H1 (cell line): ENCODE results near the gene CUBN. TPM values are rescaled to one million over a fixed set of nuclear protein-coding genes. Genes with fewer than 3 reads are reported as not detected.

ENCODE experiments used
- CHD2 ChIP-seq: IDR thresholded peaks from 2 replicates; pipeline ENCODE4 v1.6.1; 2012; ENCODE audit warnings: low read length, improper control_type of control experiment
- CTCF ChIP-seq, 3 experiments: IDR thresholded peaks; 1 replicate in 2 of 3; 2 replicates in 1 of 3; pipeline versions ENCODE4 v1.5.1 to v1.6.1; 2011; ENCODE audit warnings: low read length in 3 of 3, mild to moderate bottlenecking in 3 of 3, inconsistent platforms in 2 of 3, low read depth in 1 of 3, moderate library complexity in 1 of 3; ENCODE audit not compliant: insufficient read depth in 1 of 3; ENCODE audit errors: control extremely low read depth in 1 of 3
- HDAC6 ChIP-seq: IDR thresholded peaks from one replicate; pipeline ENCODE4 v1.7.1; 2012; ENCODE audit warnings: low read depth, mild to moderate bottlenecking, inconsistent platforms, low read length, moderate library complexity
- RBBP5 ChIP-seq: IDR thresholded peaks from 2 replicates; pipeline ENCODE4 v1.7.1; 2012; ENCODE audit warnings: low read depth, mild to moderate bottlenecking, inconsistent platforms, low read length, moderate library complexity, borderline replicate concordance
- SRF ChIP-seq: IDR thresholded peaks from 2 replicates; pipeline ENCODE4 v1.6.1; 2011; ENCODE audit warnings: mild to moderate bottlenecking, low read depth, low read length, moderate library complexity
- polyA plus RNA-seq, 7 experiments: library from polyadenylated mRNA; depleted of rRNA in 3 of 7; stranded (reverse) in 5 of 7; unstranded in 2 of 7; fragments of >200 nt in 5 of 7; fragments of 200-250 nt in 2 of 7; gene quantifications; 1 replicate in 5 of 7; 2 replicates in 1 of 7; 4 replicates in 1 of 7; pipeline versions ENCODE4 v1.2.1 to v1.2.3, GENCODE V29; 2011 to 2013; ENCODE audit warnings: missing spikeins in 2 of 7, mixed read lengths in 2 of 7
- total RNA-seq: library from RNA; stranded (reverse); fragmentation: NEBNext Ultra II Directional; extraction: Animal tissue kit (Norgen Biotek cat#: 25700); gene quantifications from 2 replicates; pipeline ENCODE4 v1.2.1, GENCODE V29; 2021

Gene CUBN
- total and polyA plus RNA-seq, 2 of the 8 experiments (the other 6 are each of a cell fraction or from before 2014, with no cell fraction given) = 0.04 to 0.08 TPM

DNA sequence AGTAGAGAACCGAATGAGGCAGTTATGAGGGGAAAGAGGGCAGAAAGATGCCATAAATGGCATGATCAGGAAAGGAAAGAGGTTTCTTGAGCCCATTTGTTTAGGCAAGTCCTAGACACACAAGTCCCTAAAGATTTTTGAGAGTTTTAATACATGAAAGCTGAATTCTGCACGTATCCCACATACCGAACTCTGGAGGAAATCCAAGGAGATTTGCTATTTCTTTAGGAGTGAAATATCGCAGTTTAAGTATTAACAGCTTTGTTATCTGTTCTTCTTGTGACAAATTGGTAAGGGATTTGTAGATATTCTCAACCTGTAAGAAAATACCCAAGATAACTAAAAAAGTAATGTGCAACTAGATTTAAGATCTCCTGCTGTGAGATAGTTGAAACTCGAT is 23.7 kb upstream of the CUBN start (continued):
- TF ChIP-seq SRF (no peak), CHD2 (no peak), HDAC6 (no peak), CTCF (IDR thresholded peaks at IDR 0.05; ENCODE audit: control extremely low read depth in 1 of 3, insufficient read depth in 1 of 3, low read depth in 1 of 3, low read length in 3 of 3) (no peak), RBBP5 (no peak)
- TF ChIP-seq, all 59 proteins: peak for 0
